Ishikawa (cell line): ENCODE results near the gene FGR.

Experiments
- EP300 ChIP-seq: IDR thresholded peaks from 2 replicates; pipeline ENCODE4 v1.6.1; 2012; ENCODE audit warnings: borderline replicate concordance
- RAD21 ChIP-seq: IDR thresholded peaks from 2 replicates; pipeline ENCODE4 v1.6.1; 2012; ENCODE audit warnings: low read depth
- REST ChIP-seq: IDR thresholded peaks from 2 replicates; pipeline ENCODE4 v1.6.1; 2012; ENCODE audit warnings: low read depth, mild to moderate bottlenecking
- TAF1 ChIP-seq: IDR thresholded peaks from 2 replicates; pipeline ENCODE4 v1.6.1; 2012; ENCODE audit warnings: low read depth, mild to moderate bottlenecking
- USF1 ChIP-seq: IDR thresholded peaks from 2 replicates; pipeline ENCODE4 v1.6.1; 2012
- YY1 ChIP-seq: IDR thresholded peaks from 2 replicates; pipeline ENCODE4 v1.6.1; 2012; ENCODE audit warnings: low read depth

- TF ChIP-seq TAF1 (peak; percentile 20; the same call in 1 of the 2 replicates), REST (no peak), YY1 (0 out of 2 replicates have a peak, but pooled peaks have one; percentile 10), RAD21 (peak; percentile 9; the same call in 1 of the 2 replicates), EP300 (peak; percentile 53), USF1 (no peak)
Observed at GRCh38 chr1:27601771-27602461, 33.1 kb downstream of the FGR start.
